HFF-Myc (cell line): Measurements from ENCODE around the gene DNAJB9.

Experiments
- DNase-seq: peaks from one replicate; pipeline ENCODE4 v3.0.0-alpha.2; 2011; ENCODE audit warnings: low read depth; ENCODE audit errors: extremely low read depth
- H3K4me3 ChIP-seq: replicated peaks from 2 replicates; pipeline ENCODE4 v1.5.1; 2011; ENCODE audit warnings: low read depth, mild to moderate bottlenecking, control low read depth, low read length
- TF ChIP-seq, protein P1 (sequence below): IDR thresholded peaks from 2 replicates; pipeline ENCODE4 v1.5.1; 2012; ENCODE audit warnings: mild to moderate bottlenecking, low read depth, low read length, control low read depth; ENCODE audit errors: missing control alignments

DNAJB9 gene

DNA sequence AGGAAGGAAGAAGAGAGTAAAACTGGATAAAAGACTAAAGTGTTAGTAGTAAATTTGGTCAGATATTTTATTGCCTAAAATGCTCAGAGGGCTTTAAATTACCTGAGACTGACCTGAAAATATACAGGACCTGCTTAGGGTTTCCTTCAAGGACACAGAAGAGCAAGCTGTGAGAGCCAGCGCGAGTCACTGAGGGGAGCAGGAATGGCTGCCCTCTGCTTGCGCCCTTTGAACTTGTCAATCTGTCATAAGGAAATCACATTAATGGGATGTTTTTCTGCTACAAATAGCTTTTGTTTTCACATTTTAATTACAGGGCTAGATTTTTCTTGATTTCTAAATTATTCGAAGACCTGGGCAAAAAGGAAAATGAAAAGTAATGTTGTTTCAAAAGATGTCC lies 26.9 kb downstream of the DNAJB9 start:
- DNase-seq: no peak
- TF ChIP-seq, protein P1, sequence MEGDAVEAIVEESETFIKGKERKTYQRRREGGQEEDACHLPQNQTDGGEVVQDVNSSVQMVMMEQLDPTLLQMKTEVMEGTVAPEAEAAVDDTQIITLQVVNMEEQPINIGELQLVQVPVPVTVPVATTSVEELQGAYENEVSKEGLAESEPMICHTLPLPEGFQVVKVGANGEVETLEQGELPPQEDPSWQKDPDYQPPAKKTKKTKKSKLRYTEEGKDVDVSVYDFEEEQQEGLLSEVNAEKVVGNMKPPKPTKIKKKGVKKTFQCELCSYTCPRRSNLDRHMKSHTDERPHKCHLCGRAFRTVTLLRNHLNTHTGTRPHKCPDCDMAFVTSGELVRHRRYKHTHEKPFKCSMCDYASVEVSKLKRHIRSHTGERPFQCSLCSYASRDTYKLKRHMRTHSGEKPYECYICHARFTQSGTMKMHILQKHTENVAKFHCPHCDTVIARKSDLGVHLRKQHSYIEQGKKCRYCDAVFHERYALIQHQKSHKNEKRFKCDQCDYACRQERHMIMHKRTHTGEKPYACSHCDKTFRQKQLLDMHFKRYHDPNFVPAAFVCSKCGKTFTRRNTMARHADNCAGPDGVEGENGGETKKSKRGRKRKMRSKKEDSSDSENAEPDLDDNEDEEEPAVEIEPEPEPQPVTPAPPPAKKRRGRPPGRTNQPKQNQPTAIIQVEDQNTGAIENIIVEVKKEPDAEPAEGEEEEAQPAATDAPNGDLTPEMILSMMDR: no peak
- no peak overlapping the region for H3K4me3 ChIP-seq

DNA sequence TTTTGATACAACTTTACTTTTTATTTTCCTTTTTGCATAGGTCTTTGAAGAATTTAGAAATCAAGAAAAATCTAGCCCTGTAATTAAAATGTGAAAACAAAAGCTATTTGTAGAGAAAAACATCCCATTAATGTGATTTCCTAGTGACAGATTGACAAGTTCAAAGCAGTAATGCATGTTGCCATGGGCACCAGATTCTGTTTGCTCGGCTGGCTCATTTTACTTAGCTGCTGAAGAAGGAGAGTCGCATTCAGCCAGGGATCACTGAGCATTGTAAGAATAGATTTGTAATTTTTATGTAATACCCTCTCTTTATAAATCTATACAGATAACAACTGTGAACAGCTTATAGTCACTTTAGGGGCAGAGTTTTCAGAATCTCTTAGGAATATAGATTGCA lies 28.5 kb downstream of the DNAJB9 start:
- H3K4me3 ChIP-seq: no peak overlapping the region
- DNase-seq: no peak
- TF ChIP-seq, protein P1: no peak

DNA sequence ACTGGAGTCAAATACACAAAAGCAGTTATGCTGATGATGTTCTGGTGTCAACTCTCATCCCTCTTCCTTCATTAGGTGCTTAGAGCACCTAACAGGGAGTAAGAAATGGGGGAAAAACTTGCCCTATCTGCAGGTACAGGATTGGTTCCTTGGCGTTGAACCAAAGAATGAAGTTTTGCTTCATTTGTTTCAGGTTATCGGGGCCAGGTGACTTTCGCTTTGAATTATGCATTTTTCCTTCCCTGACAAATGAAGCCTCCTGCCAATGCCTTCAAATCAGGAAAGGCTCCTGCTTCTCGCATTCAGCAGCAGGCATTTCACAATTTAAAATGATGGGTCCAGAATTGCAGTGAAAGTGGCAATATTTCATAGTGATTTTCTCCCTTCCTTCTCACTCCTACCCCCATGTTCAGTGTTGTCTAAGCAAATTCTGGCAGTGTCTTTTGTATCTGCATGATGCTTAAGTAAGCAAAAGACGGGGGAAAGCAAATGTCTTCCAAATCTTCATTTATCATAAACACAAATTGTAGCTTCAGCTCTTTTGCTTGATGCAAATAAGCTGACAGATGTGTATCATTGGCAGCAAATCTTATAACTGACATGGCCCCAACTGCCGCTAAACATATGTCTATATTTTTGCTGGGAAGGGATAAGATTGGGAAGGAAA lies 29.4 kb downstream of the DNAJB9 start:
- H3K4me3 ChIP-seq: no peak overlapping the region
- DNase-seq: no peak
- TF ChIP-seq, protein P1: no peak

DNA sequence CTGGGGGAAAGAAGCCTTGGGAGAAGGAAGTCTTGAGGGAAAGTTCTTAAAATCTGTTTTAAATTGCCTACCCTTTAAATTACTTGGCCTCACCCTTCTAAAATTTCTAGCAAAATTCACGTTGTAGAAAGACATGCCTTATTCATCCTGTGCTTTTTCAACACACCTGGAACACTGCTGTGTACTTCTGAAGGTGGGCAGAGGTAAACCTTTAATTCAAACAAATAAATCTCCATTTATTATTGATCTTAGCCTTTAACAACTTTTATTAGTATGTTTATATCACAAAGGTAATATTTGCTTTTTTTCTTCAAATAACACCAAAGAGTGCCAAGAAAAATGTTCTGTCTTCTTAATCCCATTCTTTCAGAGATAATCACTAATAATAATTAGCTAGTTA lies 30.7 kb downstream of the DNAJB9 start:
- no peak overlapping the region for H3K4me3 ChIP-seq
- no peak for DNase-seq
- TF ChIP-seq, protein P1: no peak

DNA sequence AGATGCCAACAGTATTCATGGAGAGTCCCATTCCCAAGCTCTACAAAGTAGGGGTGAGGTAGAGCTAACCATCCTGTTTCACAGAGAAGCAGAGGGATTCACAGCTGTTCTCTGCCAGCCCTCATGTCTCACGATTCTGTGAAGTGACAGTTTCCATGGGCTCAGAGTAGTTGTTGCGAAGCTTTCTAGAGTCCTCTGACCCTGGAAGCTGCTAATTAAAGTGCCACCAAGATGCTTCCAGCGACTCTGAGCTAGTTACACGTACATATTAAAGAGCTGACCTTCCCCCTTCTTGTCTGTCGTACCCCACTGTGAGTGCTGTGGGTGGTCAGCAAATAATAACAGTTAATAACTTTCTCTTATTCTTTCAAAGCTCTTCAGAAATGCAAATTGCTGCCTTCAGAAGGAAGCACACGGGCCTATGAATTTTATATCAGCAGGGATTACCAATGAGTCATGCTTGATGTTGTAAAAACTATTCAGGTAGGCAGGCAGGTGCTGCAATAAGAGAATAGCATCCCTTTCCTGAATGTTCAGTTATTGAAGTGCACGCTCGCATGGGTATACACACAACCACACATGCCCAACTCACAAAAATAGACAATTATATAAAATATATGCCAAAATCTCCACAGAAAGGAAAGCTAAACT lies 34.1 kb downstream of the DNAJB9 start:
- no peak overlapping the region for H3K4me3 ChIP-seq
- DNase-seq: no peak
- TF ChIP-seq, protein P1: no peak

DNA sequence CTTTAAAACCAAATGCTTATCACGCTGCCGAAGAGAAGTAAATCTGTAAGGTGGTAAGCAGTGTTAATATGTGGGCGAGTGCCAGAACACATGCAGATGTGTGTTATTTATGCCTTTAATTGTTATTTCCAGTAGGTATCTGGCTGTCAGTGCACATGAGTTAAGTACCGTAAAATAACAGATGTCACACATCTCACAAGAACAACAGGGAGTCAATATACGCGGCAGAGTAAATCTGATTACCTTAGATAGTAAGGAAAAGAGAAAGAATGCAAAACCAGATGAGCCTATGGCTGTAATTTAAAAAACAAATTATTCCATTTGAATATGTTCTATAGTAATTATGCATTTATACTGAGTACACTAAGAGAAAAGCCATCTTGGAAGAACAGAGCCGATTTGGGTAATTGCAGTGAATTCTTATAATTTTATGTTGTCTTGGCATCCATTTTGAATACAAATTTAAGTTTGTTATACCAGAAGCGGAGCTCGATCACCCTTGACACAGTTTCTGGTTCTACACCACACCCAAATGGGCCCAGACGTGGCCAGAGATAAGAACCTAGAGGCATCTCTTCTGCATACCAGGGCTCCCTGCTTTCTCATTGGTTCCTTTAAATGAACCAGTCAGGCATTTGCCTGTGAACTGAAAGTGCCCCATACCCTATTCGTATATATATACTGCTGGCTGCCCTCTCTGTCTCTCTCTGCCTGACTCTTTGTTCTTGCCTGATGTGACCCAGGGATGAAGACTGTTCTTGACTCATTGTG lies 34.8 kb downstream of the DNAJB9 start:
- DNase-seq: no peak
- no peak overlapping the region for H3K4me3 ChIP-seq
- TF ChIP-seq, protein P1: no peak
